Bronchial epithelial cell (primary cell): Measurements from ENCODE around the gene PCNX1. TPM values are rescaled to one million over a fixed set of nuclear protein-coding genes. Genes with fewer than 3 reads are reported as not detected.

Experiments used
- DNase-seq: peaks from one replicate; pipeline ENCODE4 v3.0.0-alpha.2; 2010; ENCODE audit warnings: low read depth
- FAIRE-seq: peaks from 2 replicates; lab custom pipeline; 2011; peaks lifted over from hg19 to GRCh38; lab: Jason Lieb, UNC
- H3K27me3 ChIP-seq: 2 replicates; pipeline ENCODE4 v1.5.1; 2011; ENCODE audit warnings: low read length; ENCODE audit not compliant: control insufficient read depth, insufficient read depth
- H3K36me3 ChIP-seq: 2 replicates; pipeline ENCODE4 v1.5.1; 2011; ENCODE audit warnings: low read length; ENCODE audit not compliant: control insufficient read depth, insufficient read depth
- H3K4me3 ChIP-seq: 2 replicates; pipeline ENCODE4 v1.5.1; 2011; ENCODE audit warnings: mild to moderate bottlenecking, low read depth, low read length, control low read depth
- CTCF ChIP-seq: IDR thresholded peaks from 2 replicates; pipeline ENCODE4 v1.5.1; 2011; ENCODE audit warnings: mild to moderate bottlenecking, moderate library complexity, low read length, control low read depth, inconsistent platforms; ENCODE audit not compliant: insufficient read depth, severe bottlenecking
- total RNA-seq: library from RNA; depleted of rRNA; stranded (reverse); fragments of >200 nt; gene quantifications from 2 replicates; pipeline ENCODE4 v1.2.1, GENCODE V29; 2014

The PCNX1 gene
- total RNA-seq, 1 donor from 2014 or later = 24.5 TPM

GRCh38 chr14:71116568-71117122, 209.4 kb downstream of the PCNX1 start:
- FAIRE-seq (no peak), DNase-seq (no peak)
- Histone ChIP-seq H3K36me3 (no peaks in the 10 kb centered on the region), H3K4me3 (no peak overlapping the region), H3K27me3 (no peaks in the 10 kb centered on the region)
- no peak for TF ChIP-seq CTCF

GRCh38 chr14:71117839-71118743, 210.8 kb downstream of the PCNX1 start:
- no peak for FAIRE-seq
- H3K4me3 ChIP-seq = no peak overlapping the region
- DNase-seq = peak; percentile 91
- H3K27me3 ChIP-seq = no peaks in the 10 kb centered on the region
- H3K36me3 ChIP-seq = no peaks in the 10 kb centered on the region
- no peak for TF ChIP-seq CTCF

- DNase-seq = peak; percentile 93
- H3K36me3 ChIP-seq = no peaks in the 10 kb centered on the region
- H3K27me3 ChIP-seq = no peaks in the 10 kb centered on the region
- no peak for FAIRE-seq
- no peak overlapping the region for H3K4me3 ChIP-seq
- TF ChIP-seq CTCF = no peak
Measured at GRCh38 chr14:71119075-71119474, 211.8 kb downstream of the PCNX1 start.

GRCh38 chr14:71119832-71120231, 212.6 kb downstream of the PCNX1 start:
- DNase-seq (no peak), FAIRE-seq (no peak)
- Histone ChIP-seq H3K4me3 (no peak overlapping the region), H3K27me3 (no peaks in the 10 kb centered on the region), H3K36me3 (no peaks in the 10 kb centered on the region)
- TF ChIP-seq CTCF = no peak

- DNase-seq (no peak), FAIRE-seq (no peak)
- H3K27me3 ChIP-seq = no peaks in the 10 kb centered on the region
- no peaks in the 10 kb centered on the region for H3K36me3 ChIP-seq
- no peak for TF ChIP-seq CTCF
- H3K4me3 ChIP-seq = no peak overlapping the region
Measured at GRCh38 chr14:71121001-71121400, 213.7 kb downstream of the PCNX1 start.
